ENCODE results near the gene GUCY2D.

GRCh38 chr17:7982666-7983065, 19.7 kb upstream of the GUCY2D start:
- TF ChIP-seq ARNTL (CRISPR knock-in tag; IDR thresholded peaks at IDR 0.05; ENCODE audit: borderline replicate concordance, low read depth) (no peak), PATZ1 (CRISPR knock-in tag; IDR thresholded peaks at IDR 0.05; ENCODE audit: borderline replicate concordance) (no peak), CSRNP3 (CRISPR knock-in tag; IDR thresholded peaks at IDR 0.05) (no peak), TSHZ2 (CRISPR knock-in tag; IDR thresholded peaks at IDR 0.05) (no peak), PPARA (CRISPR knock-in tag; IDR thresholded peaks at IDR 0.05; ENCODE audit: borderline replicate concordance) (no peak), ZFP3 (CRISPR knock-in tag; IDR thresholded peaks at IDR 0.05) (no peak), BACH2 (CRISPR knock-in tag; IDR thresholded peaks at IDR 0.05; ENCODE audit: borderline replicate concordance) (no peak), OSR1 (CRISPR knock-in tag; IDR thresholded peaks at IDR 0.05) (no peak), ESRRG (CRISPR knock-in tag; IDR thresholded peaks at IDR 0.05) (no peak), POU6F1 (CRISPR knock-in tag; IDR thresholded peaks at IDR 0.05; ENCODE audit: borderline replicate concordance, low read depth) (no peak), CREB5 (CRISPR knock-in tag; IDR thresholded peaks at IDR 0.05; ENCODE audit: low read depth) (no peak), ZNF8 (CRISPR knock-in tag; IDR thresholded peaks at IDR 0.05) (no peak), CSDC2 (CRISPR knock-in tag; IDR thresholded peaks at IDR 0.05) (no peak), ZNF565 (CRISPR knock-in tag; conservative IDR thresholded peaks at IDR 0.05; ENCODE audit: low read depth) (no peak)
